ENCODE data around the gene SPTBN4.
"Not testable (repeated sequence)": the region's sequence is repeated elsewhere in the genome, so short reads cannot be mapped to it uniquely, and the experiment has no call there.

SPTBN4 gene

DNA sequence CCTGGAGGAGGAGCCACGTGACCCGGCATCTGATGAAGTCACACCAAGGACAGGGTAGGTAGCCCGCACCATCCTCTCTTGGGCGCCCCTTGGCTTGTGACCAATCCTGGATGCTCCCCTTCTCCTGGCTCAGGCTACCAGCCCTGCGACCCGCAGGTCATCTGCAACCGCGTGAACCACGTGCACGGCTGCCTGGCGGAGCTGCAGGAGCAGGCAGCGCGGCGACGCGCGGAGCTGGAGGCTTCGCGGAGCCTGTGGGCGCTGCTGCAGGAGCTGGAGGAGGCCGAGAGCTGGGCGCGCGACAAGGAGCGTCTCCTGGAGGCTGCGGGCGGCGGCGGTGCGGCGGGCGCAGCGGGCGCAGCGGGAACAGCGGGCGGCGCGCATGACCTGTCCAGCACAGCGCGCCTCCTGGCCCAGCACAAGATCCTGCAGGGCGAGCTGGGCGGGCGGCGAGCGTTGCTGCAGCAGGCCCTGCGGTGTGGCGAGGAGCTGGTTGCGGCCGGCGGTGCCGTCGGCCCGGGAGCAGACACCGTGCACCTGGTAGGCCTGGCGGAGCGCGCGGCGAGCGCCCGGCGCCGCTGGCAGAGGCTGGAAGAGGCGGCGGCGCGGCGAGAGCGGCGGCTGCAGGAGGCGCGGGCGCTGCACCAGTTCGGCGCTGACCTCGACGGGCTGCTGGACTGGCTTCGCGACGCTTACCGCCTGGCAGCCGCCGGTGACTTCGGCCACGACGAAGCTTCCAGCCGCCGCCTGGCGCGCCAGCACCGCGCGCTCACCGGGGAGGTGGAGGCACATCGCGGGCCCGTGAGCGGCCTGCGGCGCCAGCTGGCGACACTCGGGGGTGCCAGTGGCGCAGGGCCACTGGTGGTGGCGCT, 45.9 kb downstream of the SPTBN4 start:
- H3K27ac ChIP-seq, result no peak overlapping the region
- no peak for TF ChIP-seq ZFX (IDR thresholded peaks at IDR 0.05; ENCODE audit: borderline replicate concordance)
- TF ChIP-seq, protein P1, sequence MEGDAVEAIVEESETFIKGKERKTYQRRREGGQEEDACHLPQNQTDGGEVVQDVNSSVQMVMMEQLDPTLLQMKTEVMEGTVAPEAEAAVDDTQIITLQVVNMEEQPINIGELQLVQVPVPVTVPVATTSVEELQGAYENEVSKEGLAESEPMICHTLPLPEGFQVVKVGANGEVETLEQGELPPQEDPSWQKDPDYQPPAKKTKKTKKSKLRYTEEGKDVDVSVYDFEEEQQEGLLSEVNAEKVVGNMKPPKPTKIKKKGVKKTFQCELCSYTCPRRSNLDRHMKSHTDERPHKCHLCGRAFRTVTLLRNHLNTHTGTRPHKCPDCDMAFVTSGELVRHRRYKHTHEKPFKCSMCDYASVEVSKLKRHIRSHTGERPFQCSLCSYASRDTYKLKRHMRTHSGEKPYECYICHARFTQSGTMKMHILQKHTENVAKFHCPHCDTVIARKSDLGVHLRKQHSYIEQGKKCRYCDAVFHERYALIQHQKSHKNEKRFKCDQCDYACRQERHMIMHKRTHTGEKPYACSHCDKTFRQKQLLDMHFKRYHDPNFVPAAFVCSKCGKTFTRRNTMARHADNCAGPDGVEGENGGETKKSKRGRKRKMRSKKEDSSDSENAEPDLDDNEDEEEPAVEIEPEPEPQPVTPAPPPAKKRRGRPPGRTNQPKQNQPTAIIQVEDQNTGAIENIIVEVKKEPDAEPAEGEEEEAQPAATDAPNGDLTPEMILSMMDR (IDR thresholded peaks at IDR 0.05), result no peak

DNA sequence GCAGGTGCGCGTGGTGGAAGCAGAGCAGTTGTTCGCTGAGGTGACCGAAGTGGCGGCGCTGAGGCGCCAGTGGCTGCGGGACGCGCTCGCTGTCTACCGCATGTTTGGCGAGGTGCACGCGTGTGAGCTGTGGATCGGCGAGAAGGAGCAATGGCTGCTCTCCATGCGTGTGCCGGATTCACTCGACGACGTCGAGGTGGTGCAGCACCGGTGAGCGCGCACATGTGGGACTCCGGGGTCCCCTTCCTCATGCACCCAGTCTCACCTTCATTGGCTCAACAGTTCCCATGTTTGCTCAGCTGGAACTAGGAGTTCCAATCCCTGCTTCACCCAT, 46.5 kb downstream of the SPTBN4 start:
- H3K27ac ChIP-seq, result no peak overlapping the region
- TF ChIP-seq, protein P1 (IDR thresholded peaks at IDR 0.05), result no peak
- TF ChIP-seq ZFX (IDR thresholded peaks at IDR 0.05; ENCODE audit: borderline replicate concordance), result no peak

DNA sequence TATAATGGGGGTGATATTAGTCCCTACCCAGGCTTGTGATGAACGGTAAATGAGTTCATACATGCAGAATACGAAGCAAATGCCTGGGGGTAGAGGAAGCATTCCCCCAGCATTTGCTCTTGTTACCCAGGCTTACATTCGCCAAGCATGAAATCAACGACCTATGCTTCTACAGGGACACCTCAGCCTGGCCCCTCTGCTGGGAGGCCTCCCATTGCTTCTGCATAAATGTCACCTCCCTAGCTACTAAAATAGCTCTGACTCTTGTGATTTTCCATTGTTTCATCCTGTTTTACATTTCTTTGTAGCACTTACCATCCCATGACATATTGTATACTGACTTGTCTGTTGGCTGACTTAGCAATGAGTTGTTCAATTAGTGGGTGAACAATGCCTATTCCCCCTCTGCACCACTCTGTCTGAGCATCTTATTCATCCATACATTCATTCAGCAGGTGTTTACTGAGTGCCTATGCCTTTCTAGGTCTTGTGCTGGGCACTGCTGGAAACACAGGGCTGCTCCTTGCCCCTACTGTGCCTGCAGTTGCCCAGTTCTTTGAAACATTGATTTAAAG, 47.0 kb downstream of the SPTBN4 start:
- no peak overlapping the region for H3K27ac ChIP-seq
- no peak for TF ChIP-seq ZFX (IDR thresholded peaks at IDR 0.05; ENCODE audit: borderline replicate concordance)
- TF ChIP-seq, protein P1 (IDR thresholded peaks at IDR 0.05), result no peak

DNA sequence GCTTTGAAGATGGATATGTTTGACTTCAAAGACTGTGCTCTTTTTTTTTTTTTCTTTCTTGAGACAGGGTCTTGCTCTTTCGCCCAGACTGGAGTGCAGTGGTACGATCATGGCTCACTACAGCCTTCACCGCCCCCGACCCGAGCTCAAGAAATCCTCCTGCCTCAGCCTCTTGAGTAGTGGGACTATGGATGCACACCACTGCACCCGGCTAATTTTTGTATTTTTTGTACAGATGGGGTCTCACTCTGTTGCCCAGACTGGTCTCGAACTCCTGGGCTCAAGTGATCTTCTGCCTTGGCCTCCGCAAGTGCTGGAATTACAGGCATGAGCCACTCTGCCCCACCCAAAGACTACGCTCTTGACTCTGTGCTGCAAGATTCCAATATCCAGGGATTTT, 50.4 kb downstream of the SPTBN4 start:
- H3K27ac ChIP-seq, result no peak overlapping the region
- no peak for TF ChIP-seq ZFX (IDR thresholded peaks at IDR 0.05; ENCODE audit: borderline replicate concordance)
- TF ChIP-seq, protein P1 (IDR thresholded peaks at IDR 0.05), result no peak

DNA sequence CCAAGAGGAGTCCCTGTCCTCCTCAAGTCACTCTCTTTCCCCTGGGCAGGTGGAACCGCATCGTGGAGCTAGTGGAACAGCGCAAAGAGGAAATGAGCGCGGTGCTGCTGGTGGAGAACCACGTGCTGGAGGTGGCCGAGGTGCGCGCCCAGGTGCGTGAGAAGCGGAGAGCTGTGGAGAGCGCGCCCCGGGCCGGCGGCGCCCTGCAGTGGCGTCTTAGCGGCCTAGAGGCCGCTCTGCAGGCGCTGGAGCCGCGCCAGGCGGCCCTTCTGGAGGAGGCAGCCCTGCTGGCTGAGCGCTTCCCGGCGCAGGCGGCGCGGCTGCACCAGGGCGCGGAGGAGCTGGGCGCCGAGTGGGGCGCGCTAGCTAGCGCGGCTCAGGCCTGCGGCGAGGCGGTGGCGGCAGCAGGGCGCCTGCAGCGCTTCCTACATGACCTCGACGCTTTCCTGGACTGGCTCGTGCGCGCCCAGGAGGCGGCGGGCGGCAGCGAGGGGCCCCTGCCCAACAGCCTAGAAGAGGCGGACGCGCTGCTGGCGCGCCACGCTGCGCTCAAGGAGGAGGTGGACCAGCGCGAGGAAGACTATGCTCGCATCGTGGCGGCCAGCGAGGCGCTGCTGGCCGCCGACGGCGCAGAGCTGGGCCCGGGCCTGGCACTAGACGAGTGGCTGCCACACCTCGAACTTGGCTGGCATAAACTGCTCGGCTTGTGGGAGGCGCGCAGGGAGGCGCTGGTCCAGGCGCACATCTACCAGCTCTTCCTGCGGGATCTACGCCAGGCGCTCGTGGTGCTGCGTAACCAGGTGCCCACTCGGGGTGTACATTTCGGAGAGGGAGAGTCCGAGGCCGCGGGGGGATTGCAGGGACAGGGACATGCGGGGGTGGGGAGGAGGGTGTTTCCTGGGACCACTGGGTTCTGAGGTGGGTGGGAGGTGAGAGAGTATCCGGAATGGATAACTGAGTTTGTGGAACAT, 52.8 kb downstream of the SPTBN4 start:
- TF ChIP-seq ZFX (IDR thresholded peaks at IDR 0.05; ENCODE audit: borderline replicate concordance), result no peak
- TF ChIP-seq, protein P1 (IDR thresholded peaks at IDR 0.05), result peak; percentile 52
- H3K27ac ChIP-seq, result no peak overlapping the region

DNA sequence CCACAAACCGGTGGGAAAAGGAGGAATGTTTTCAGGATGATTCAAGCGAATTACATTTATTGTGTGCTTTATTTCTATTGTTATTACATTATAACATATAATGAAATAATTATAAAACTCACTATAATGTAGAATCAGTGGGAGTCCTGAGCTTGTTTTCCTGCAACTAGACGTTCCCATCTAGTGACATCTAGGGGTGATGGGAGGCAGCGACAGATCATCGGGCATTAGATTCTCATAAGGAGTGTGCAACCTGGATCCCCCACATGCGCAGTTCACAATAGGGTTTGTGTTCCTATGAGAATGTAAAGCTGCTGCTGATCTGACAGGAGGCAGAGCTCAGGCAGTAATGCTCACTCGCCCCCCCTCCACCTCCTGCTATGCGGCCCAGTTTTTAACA, 54.5 kb downstream of the SPTBN4 start:
- no peak for TF ChIP-seq ZFX (IDR thresholded peaks at IDR 0.05; ENCODE audit: borderline replicate concordance)
- TF ChIP-seq, protein P1 (IDR thresholded peaks at IDR 0.05), result no peak

DNA sequence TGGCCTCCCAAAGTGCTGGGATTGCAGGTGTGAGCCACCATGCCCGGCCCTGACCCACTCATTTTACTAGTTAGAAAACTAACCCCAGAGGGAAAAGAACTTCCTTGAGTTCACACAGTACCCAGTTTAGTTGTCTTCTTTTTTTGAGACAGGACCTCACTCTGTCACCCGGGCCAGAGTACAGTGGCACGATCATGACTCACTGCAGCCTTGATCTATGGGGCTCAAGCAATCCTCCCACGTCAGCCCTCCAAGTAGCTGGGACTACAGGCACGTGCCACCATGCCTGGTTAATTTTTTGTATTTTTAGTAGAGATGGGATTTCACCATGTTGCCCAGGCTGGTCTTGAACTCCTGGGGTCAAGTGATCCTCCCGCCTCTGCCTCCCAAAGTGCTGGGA, 55.1 kb downstream of the SPTBN4 start:
- not testable (repeated sequence) for H3K27ac ChIP-seq

More for the DNA sequence above, 54.5 kb downstream of the SPTBN4 start:
- H3K27ac ChIP-seq, result no peak overlapping the region
